ENCODE data around the gene PPP1R1B. TPM values are rescaled to one million over a fixed set of nuclear protein-coding genes. Genes with fewer than 3 reads are reported as not detected.

The PPP1R1B gene
- total RNA-seq, 1 donor: not detected

DNA sequence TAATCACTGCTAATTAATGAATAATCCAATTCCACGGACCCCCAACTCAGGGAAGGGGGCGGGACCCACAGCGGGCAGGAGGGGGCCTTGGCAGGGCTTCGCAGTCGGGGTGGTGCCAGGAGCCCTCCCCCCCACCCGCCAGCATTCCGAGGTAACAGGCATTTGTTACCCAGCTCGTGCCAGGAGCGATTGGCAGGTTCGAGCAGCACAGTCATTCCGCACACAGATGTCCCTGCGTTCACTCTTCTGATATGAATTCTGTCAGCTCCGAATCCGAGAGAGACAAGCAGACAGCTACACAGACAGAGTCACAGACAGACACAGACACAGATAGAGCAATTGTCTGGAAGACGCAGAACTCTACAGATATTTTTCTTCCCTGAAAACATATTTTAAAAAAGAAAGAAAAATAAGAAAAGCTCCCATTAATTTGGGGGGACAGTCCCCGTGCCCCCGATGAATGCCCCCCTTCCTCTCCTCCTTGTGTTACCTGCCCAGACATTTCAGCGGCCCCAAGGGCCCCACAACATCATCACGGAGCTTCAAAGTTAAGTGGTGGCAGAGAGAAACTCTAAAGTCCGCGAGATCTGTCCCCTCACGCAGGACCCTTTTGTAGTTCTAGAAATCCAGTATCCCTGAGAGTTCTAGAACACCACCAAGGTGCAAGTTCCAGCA lies 29.2 kb upstream of the PPP1R1B start:
- no peak overlapping the region for H3K4me3 ChIP-seq (ENCODE audit: low read depth, low read length)
- TF ChIP-seq, protein P1, sequence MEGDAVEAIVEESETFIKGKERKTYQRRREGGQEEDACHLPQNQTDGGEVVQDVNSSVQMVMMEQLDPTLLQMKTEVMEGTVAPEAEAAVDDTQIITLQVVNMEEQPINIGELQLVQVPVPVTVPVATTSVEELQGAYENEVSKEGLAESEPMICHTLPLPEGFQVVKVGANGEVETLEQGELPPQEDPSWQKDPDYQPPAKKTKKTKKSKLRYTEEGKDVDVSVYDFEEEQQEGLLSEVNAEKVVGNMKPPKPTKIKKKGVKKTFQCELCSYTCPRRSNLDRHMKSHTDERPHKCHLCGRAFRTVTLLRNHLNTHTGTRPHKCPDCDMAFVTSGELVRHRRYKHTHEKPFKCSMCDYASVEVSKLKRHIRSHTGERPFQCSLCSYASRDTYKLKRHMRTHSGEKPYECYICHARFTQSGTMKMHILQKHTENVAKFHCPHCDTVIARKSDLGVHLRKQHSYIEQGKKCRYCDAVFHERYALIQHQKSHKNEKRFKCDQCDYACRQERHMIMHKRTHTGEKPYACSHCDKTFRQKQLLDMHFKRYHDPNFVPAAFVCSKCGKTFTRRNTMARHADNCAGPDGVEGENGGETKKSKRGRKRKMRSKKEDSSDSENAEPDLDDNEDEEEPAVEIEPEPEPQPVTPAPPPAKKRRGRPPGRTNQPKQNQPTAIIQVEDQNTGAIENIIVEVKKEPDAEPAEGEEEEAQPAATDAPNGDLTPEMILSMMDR (IDR thresholded peaks at IDR 0.05; ENCODE audit: insufficient read depth, low read depth, low read length): no peak
- no peak for DNase-seq (ENCODE audit: low read depth)

DNA sequence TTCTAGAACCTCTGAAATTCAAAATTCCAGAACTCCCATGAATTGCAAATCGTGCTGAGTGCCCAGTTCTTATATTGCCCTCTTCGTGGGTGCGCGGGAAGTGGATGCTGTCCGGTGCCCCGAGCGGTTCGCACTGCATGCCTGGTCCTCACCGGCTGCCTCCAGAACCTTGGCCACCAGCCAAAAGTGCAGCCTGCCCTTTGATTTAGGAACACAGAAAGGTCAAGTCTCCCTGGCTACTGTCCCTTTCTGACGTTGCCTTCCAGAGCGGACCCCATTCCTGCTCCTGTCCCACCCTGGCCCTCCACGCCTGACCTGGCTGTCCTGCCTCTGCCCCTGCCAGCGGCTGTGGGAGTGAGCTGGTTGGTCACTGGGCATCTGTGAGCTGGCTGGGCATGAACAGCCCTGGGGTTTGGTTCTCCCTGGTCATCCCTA lies 28.7 kb upstream of the PPP1R1B start:
- TF ChIP-seq, protein P1 (IDR thresholded peaks at IDR 0.05; ENCODE audit: insufficient read depth, low read depth, low read length): no peak
- H3K4me3 ChIP-seq (ENCODE audit: low read depth, low read length): no peak overlapping the region
- no peak for DNase-seq (ENCODE audit: low read depth)

DNA sequence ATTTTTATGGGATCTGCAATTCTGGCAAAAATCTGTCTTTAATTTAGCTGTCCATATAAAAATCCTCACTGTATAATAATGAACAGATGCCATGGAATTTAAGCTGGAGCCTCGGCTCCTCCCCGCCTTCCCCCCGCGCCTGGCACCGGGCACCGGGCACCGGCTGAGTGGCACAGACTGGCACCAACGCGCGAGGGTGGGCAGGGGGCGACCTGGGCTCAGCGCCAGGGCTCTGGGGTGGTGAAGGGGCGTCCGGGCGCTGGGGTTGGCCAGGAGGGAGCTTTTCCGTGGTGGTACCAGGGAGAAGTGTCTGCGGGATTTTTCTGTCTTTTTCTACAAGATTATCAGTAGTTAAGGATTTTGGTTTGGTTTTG lies 28.1 kb upstream of the PPP1R1B start:
- no peak overlapping the region for H3K4me3 ChIP-seq (ENCODE audit: low read depth, low read length)
- TF ChIP-seq, protein P1 (IDR thresholded peaks at IDR 0.05; ENCODE audit: insufficient read depth, low read depth, low read length): no peak
- no peak for DNase-seq (ENCODE audit: low read depth)

DNA sequence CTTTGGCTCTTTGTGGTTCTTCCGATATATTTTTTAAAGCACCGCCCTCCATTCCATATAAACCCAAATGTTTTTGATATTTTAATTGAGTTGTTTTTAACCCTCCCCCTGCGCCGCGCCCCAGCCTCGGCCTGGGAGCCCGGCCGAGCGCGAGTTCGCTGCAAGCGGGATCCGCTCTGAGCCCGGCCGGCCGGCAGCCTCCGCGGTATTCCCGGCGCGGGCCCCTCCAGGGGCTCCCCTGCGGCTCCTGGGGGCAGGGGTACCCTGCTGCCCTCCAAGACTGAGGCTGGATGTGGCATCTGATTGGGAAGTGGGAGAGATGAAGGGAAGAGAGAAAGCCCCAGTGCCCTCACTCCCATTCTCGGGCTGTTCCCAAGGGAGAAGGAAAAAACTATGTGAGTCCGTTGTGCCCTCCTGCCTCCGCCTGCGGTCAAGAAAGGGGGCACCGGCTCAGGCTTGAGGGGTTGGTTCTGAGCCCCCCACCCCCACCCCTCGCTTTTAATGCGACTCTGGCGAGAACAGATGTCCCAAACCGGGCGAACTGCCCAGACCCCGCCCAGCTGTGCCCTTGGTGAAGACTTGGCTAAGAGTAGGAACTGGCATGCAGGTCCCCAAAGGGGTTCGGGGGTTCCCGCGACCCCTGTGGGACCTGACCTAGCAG lies 27.6 kb upstream of the PPP1R1B start:
- TF ChIP-seq, protein P1 (IDR thresholded peaks at IDR 0.05; ENCODE audit: insufficient read depth, low read depth, low read length): no peak
- H3K4me3 ChIP-seq (ENCODE audit: low read depth, low read length): no peak overlapping the region

DNA sequence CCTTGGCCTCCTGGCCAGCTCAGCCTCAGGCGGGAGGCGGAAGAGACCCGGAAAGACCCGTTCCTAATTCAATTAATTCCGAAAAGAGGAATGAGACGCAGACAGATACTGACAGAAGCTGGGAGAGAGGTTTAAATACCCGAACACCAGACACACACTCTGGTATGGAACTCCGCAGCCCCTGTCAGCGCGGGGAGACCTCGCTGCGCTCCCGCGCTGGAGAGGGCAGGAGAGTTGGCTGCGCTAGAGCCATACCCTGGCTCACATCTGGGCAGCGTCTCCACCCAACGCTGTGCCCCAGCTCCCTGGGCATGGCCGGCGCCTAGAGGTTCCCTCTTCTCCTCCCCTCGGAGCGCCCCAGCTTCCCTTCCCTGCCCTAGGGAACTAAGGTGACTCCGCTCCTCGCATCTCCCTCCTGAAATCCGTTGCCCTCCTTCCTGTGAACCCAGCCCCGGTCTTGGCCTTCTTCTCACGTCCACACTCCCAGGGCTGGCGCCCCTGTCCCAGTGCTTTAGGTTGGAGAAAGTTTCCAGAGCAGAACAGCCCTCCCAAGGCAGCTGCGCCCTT lies 27.0 kb upstream of the PPP1R1B start:
- no peak overlapping the region for H3K4me3 ChIP-seq (ENCODE audit: low read depth, low read length)
- TF ChIP-seq, protein P1 (IDR thresholded peaks at IDR 0.05; ENCODE audit: insufficient read depth, low read depth, low read length): no peak
- DNase-seq (ENCODE audit: low read depth): no peak

More for the DNA sequence above, 27.6 kb upstream of the PPP1R1B start:
- no peak for DNase-seq (ENCODE audit: low read depth)

DNA sequence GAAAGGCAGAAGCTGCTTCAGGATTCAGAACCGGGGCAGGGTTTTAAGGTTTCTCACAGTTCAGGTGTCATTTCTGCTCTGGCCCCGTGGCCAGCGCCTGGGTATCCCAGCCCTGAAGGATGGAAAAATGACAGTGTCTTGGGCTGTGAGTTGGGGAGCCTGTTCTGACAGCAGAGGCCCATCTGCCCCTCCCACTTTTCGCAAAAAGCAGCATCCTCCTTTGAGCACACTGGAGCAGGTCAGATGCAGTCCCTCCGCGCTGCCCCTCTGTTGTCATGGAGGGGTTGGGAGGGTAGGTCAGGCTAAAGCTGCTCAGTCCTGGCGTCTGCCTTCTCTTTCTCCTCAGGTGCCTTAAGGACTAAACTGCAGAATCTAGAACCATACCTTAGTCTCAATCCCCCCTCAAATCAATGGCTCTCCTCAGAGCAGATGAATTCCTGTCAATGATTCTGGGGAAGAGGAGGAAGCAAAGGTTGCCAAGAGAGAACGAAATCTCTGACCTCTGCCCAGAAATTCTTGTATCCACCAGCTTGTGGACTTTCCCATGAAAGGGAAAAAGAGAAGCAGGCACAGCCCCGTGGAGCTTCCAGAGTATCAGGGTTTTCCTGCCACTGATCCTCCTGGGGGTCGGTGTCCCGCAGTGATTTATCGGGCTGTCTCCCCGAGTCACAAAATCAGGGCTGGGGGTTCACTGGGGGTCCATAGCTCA lies 26.3 kb upstream of the PPP1R1B start:
- TF ChIP-seq, protein P1 (IDR thresholded peaks at IDR 0.05; ENCODE audit: insufficient read depth, low read depth, low read length): no peak
- no peak overlapping the region for H3K4me3 ChIP-seq (ENCODE audit: low read depth, low read length)
- no peak for DNase-seq (ENCODE audit: low read depth)

Data from fibroblast of villous mesenchyme (primary cell).